ENCODE results near the gene P2RX4.
"Not testable (repeated sequence)": the region's sequence is repeated elsewhere in the genome, so short reads cannot be mapped to it uniquely, and the experiment has no call there.

P2RX4 gene

DNA sequence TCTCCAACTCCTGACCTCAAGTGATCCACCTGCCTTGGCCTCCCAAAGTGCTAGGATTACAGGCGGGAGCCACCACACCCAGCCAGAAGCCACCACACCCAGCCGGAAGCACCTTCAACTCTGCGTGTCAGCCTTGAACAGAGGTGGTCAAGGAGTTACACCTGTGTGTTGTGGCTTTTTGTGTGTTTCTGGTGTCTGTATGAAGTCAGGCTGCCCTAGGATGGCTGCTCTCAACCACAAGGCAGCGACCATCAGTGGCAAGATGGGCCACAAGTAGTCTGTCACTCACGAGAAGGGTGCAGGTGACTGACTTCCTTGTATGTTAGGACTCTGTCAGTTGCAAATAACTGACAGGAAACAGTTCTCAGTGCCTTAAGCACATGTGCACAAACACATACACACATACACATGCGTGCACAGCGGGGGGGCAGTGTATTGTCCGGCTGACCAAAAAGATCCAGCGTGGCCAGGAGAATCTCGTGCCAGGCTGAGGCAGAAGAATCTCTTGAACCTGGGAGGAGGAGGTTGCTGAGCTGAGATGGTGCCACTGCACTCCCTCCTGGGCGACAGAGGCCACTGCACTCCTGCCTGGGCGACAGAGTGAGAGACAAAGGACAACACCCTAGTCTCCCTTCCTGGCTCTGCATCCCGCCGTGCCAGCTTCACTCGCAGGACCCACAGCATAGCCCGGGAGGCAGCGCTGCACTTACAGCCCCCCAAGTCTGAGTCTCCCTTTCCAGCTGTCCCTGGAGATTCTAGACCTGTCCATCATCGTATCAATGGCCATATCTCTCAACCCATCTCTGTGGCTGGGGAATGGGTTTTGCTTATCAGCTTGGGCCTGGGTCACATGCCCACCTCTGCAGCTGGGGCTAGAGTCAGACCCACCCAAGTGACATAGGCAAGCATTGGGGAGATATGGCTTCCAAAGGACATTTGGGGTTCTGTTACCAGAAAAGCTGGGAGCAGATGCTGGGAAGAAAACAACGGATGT is 13.7 kb downstream of the P2RX4 start:
- DNase-seq (ENCODE audit: low spot score), result peak; percentile 41

GRCh38 chr12:121224591-121224990 is 14.7 kb downstream of the P2RX4 start:
- peak; percentile 66 for DNase-seq (ENCODE audit: low spot score)

GRCh38 chr12:121226399-121226798 is 16.5 kb downstream of the P2RX4 start:
- DNase-seq (ENCODE audit: low spot score), result no peak

GRCh38 chr12:121226871-121227270 is 16.9 kb downstream of the P2RX4 start:
- DNase-seq (ENCODE audit: low spot score), result not testable (repeated sequence)

GRCh38 chr12:121227294-121227693 is 17.4 kb downstream of the P2RX4 start:
- DNase-seq (ENCODE audit: low spot score), result no peak

- no peak for DNase-seq (ENCODE audit: low spot score)
These were observed 19.2 kb downstream of the P2RX4 start for GRCh38 chr12:121228919-121229665.

GRCh38 chr12:121229826-121230537 is 20.1 kb downstream of the P2RX4 start:
- peak; percentile 63 for DNase-seq (ENCODE audit: low spot score)

- DNase-seq (ENCODE audit: low spot score), result no peak
These were observed 20.6 kb downstream of the P2RX4 start for GRCh38 chr12:121230538-121230907.

GRCh38 chr12:121232163-121232562 is 22.2 kb downstream of the P2RX4 start:
- no peak for DNase-seq (ENCODE audit: low spot score)

DNA sequence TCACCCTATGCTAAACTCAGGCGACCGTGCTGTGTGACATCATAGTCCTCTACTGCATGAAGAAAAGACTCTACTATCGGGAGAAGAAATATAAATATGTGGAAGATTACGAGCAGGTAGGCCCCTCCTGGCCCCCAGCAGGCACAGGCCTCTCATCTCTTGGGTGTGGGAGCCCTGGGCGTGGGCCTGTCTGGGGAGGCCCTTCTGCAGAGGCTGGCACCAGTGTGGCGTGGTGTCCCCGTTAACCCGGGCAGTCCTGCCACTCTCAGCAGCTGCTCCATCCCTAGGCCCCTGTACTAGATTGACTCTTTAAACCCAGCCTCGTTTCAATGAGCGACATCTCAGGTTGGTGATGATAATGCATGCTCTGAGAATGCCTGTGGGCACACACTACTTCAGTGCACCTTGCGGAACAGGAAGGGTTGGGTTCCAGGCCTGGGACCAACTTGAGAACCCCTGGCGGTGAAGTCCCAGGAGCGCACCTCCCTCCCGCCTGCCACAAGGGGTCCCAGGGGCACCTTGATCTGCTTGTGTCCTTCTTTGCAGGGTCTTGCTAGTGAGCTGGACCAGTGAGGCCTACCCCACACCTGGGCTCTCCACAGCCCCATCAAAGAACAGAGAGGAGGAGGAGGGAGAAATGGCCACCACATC is 23.2 kb downstream of the P2RX4 start:
- no peak for DNase-seq (ENCODE audit: low spot score)

- no peak for DNase-seq (ENCODE audit: low spot score)
These were observed 23.7 kb downstream of the P2RX4 start for GRCh38 chr12:121233628-121234020.

DNA sequence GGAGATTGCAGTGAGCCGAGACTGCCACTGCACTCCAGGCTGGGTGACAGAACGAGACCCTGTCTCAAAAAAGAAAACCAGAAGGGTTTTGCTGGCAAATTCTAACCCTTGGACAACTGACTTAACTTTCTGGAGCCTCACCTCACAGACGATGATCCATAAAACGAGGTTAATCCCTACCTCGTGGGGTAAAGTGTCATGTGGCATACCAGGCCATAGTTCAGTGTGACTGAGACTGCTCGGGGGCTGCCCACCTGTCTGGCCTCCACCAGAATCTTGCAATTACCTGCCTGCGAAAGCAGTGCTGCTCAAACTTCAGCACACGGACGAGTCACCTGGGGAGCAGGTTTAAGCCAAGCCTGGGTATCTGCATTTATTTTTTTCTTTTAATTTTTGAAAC is 26.8 kb downstream of the P2RX4 start:
- DNase-seq (ENCODE audit: low spot score), result no peak

DNA sequence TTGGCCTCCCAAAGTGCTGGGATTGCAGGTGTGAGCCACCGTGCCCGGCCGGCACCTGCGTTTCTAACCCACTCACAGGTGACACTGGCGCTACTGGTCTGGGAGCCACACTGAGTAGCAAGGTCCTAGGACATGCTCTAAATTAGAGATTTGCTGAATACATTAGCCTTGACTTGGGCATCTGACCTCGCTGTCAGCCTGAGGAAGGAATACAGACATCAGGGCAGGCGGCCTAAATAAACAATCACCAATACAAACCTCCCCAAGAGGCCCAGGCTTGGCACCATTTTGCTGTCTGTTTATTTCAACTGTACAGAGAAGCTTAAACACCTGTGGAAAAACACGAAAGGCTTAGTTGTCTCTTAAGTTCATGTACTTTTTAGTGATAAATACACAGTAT is 27.5 kb downstream of the P2RX4 start:
- no peak for DNase-seq (ENCODE audit: low spot score)

- DNase-seq (ENCODE audit: low spot score), result no peak
These were observed 28.2 kb downstream of the P2RX4 start for GRCh38 chr12:121238086-121238485.

GRCh38 chr12:121238604-121239350 is 28.8 kb downstream of the P2RX4 start:
- DNase-seq (ENCODE audit: low spot score), result no peak

- DNase-seq (ENCODE audit: low spot score), result no peak
These were observed 29.6 kb downstream of the P2RX4 start for GRCh38 chr12:121239351-121240061.

DNA sequence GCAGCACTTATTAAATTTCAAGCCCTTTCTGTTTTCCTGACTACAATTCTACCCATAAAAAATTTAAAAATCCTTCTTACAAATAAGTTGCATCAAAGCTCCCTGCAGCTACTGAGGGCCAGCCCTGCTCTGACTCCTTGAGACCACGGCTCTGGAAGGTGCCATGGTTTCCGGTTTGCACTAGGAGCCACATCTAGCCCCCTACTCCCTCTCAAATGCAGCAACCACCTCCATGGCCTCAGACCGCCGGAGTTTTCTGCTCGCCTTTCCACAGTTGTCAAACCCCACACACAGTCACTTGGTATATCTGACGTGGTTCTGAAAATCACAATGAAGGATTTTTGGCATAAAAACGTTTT is 30.1 kb downstream of the P2RX4 start:
- no peak for DNase-seq (ENCODE audit: low spot score)

DNA sequence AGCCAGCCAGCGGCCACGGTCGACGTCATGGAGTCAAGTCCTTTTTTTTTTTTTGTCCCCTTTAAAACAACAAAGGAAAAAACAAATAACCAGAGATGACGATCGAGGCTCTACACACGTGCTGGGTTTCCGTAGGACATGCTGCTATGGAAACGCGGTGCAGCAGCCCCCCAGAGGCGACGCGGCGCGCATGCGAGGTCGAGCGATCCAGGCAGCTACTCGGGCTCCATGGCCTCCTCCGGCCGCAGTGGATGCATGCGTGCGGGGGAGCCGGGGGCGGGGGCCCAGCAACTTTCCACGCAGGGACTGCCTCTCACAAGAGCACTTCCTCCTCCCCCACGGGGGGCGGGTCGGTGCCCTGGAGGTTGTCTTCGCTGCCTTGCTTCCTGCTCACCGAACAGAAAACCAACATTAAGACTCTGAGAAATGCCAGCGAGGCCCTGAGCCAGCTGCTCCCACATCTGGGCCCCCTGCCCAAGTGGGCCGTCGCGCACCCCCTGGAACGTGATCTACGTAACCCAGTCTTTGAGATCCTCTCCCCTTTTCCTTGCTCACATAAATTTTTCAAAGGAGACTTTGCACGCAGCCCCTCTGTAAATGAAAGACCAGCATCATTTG is 30.7 kb downstream of the P2RX4 start:
- DNase-seq (ENCODE audit: low spot score), result peak; percentile 51

DNA sequence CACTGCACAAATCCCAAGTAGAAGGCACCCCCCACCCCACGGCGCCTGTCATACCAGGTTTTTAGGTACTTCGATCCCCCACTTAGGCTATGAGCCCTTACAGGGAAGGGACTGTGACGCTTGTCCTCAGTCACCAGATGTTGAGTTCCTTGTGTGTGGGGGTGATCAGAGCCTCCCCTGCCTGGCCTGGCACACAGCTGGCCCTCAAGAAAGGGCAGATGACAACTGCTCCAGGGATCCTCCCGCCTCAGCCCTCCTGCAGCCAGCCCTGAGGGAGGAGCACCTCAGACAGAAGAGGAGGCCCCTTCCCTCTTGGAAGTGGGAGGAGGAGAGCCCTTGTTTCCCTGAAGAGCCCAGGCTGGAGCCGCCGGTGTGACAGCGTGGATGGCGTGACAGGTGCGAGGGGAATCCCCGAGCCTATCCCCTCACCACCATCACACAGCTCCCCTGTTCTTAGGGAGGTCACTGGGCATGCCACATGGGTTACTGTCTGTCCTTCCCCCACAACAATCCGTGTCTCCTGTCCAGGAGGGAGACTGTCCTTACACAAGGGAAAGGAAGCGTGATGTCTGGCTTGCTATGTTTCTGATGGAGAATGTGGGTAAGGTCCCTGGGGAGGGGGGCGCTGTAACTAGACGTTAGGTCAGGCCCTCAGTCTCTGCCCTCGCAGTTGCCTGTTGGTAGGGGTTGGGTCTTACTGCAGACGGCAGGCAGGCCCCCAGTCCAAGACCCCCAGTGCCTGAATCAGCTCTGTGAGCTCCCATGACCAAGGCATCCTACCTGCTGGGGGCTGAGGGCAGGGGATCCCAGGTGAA is 31.4 kb downstream of the P2RX4 start:
- DNase-seq (ENCODE audit: low spot score), result no peak

All from activated CD4-positive, alpha-beta T cell treated with anti-CD3 and anti-CD28 coated beads, Interleukin-2, Interleukin-4, amounts not matched to agents 100 ng/mL and 50 ng/mL, durations not matched to agents 16 hours and 8 hours (primary cell).